ENCODE data around the gene ZNF526. TPM values are rescaled to one million over a fixed set of nuclear protein-coding genes. Genes with fewer than 3 reads are reported as not detected.

ZNF526 gene
- total RNA-seq, 1 donor from 2014 or later = 20.1 TPM

DNA sequence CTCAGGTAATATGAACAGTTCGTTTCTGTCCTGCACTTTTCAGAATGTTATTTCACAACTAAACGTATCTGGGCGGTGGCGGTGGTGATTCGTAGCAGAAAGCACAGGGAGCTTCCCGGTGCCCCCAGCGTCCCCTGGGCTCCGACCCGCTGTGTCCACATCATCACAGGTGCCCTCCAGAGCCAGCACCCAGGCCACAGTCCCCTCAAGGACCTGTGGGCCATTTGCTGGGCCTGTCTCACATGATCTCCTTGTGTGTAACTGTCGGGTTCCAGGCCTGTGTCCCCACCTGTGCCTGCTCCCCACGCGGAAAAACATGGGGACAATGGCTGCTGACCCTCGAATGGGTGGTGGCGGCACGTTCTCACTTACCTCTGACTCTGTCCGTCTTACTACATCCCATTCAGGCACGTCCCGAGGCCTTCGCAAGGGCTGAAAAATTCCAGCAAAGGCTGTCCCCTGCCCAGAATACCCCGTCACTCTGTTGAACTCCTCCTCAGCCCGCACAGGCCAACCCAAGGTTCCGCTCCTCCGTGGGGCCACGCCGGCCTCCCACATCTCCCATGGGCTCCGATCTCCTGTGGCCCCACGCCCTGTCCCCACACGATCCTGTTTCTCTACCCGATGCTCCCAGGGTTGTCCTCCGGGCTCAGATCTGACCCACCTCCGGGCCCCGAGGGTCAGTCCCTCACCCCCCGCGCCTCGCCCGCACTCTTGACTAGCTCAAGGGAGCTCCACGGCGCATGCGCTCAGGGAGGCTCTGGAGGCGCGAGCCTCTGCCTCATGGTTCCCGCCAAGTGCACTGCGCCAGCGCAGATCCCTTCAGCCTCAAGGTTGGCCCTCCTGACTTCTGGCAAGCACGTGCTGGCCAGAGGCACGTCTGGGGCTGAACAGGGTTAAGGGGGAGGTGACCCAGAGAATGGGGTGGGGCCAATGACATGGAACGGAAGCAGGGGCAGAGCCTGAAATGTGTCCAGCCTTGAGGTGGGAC, 23.8 kb upstream of the ZNF526 start:
- intact Hi-C loops (cut with micrococcal nuclease) = no loop called here

DNA sequence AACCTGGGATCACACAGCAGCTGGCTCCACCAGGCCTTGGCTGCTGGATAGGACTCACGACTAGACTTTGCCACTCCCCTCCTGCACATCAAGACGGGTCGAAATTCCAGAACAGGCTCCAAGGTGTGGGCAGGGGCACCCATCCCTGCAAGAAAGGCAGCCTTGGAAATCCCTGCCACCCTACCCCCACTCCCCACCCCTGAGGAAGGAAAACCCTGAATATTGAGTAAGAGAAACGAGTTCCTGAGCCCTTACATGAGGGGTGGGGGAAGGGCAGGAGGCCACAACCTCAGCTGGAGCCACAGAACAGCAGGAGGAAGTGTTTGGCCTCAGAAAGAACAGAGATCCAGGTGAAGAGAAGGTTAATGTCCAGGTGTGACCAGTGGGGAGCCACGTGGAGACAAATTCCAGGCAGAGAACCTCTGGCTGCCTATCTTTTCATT, 22.7 kb upstream of the ZNF526 start:
- intact Hi-C loops (cut with micrococcal nuclease) = no loop called here

DNA sequence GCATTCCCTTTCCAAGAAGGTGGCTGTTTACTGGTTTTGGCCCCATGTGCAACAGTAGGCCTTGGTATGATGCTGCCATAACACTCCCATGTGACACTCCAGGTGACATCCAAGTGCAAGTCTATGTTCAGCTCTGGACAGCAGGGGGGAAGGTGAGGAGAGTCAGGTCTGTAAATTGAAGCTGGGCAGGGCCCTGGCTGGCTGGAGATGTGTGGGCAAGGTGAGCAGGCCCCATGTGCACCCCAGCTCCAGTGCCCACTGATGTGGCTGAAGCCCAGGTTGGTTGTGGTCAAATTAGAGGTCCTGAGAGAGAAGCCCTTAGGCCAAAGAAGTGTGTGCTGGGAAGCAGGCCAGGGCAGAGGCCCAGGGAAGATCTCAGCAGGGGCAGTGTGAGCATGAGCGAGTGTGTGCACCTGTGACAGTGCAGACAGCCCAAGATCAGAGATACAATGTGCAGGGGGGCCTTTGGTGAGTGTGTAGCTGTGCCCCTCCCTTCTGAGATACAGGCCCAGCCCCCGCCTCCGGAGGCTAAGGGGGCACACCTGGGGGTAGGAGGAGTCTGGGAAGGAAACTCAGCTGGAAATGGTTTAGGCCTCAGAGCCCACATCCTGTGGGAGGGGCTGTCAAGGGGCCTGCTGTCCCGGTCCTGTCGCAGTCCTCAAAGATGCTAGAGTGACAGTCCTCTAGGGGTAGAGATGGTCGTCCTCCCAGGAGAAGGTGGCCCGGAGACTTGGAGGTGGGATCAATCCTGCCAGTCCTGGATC, 21.3 kb upstream of the ZNF526 start:
- intact Hi-C loops (cut with micrococcal nuclease) = loop anchor here (1.0 kb wide), 10 partner anchors 14 to 126 kb away; partner anchors contain the start of genes DEDD2, GSK3A, MEGF8 and POU2F2

DNA sequence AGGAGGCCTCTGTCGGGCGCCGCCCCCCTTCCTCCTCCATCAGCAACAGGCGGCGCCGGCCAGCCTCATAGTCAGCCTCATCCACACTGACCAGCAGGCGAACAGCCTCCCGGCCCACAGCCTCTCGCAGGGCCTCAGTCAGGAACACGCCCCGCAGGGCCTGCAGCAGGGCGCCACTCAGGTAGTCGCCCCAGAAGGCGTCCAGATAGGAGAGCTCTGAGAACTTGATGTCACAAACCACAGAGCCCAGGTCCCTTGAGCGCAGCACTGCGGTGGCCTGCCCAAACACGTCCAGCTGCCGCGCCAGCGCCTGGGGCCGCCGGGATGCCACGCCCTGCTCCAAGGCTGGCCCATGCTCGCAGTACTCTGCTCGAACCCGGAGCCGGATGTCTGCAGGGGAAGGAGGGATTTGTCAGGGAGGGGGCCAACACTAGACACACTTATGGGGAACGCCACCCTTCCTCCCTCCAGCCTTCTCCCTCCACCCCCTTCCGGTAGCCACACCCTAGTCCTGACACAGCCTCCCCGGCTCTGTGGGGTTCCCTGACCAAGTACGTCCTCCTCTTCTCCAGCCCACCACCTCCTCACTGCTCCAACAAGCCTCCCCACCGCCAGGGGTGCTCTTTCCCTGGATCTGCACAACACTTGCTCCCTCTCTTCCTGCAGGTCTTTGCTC, 20.5 kb upstream of the ZNF526 start:
- intact Hi-C loops (cut with micrococcal nuclease) = loop anchor here (1.0 kb wide), 10 partner anchors 14 to 126 kb away; partner anchors contain the start of genes DEDD2, GSK3A, MEGF8 and POU2F2

DNA sequence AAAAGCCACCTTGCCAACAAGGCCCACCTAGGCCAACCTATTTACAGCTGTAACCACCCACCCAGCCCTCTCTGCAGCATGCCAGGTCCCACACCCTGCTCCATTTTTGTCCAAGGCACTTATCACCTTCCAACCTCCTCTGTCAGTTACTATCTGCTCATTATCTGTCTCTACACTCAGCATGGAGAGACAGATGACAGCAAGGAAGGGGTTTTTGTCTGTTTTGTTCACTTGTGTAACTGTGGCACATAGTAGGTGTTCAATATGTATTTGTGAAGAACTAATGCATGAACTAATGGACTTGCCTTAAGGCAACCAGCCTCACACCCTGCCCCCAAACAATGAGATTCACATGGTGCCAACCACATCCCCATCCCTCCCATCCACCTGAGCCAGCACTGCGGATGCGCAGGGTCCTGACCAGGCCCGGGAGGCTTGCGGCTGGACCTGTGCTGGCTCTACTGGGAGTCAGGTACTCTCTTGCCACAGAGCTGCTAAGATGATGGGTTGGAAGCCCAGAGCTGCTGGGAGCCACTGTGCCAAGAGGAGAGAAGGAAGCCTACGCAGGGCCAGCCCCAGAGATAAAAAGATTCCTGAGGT, 19.9 kb upstream of the ZNF526 start:
- intact Hi-C loops (cut with micrococcal nuclease) = no loop called here

DNA sequence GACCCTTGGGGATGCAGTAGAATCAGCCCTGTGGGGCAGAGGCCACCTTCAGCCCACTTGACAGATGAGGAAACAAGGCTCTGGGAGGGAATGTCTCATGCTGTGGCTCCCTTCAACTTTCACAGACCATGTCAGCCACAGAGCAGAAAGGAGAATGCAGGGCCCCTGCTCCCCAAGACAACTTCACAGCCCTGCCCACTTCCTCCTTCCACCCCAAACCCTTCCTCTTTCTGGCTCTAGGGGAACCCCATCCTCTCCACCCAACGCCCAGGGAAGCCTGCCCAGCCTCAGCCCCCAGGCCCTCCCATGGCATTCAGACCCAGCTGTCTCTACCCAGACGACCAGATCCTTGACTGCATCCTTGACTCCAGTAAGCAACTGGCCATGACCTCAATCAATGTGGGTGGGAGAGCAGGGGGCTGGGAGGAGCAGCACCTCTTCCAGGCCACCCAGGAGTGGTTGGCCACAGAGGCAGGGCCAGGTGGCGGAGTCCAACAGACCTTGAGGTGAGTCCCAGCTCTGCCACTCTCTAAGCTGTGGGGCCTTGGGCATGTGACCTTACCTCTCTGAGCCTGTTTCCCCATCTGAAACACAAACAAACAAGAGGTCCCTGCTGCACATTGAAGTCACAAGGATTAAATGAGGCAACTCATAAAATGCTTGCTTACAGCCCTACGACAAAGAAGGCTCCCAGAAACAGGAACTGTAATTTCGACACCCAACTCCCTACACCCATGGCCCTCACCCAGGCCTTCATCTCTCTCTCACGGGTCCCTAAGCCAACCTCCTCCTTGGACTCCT, 18.4 kb upstream of the ZNF526 start:
- intact Hi-C loops (cut with micrococcal nuclease) = loop anchor here (1.0 kb wide), 1 partner anchor 12 kb away; no protein-coding TSS in a partner anchor

DNA sequence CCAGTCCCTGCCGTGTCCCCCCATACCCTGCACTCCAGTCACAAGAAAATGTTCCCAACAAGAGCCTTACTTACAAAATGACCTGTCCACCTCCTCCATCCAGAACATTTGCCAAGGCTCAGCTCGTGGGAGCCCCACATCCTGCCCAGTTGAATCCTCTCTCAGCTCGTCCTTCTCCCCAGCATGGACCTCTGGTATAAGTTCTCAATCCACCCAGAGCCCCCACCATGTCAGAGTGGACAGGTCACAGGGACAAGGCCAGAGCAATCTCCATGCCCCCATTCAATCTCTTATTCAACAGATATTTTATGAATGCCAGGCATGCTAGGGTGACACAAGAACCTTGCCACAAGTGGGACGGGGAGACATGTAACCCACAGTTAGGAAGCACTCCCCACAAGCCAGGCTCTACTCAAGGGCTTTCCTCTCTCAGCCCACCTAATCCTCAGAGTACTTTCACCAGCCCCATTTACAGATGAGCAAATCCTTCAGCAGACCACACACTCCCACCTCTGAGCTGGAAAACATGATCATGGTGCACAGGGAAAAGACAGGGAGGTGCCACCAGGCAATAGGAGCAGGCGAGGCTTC, 17.7 kb upstream of the ZNF526 start:
- intact Hi-C loops (cut with micrococcal nuclease) = loop anchor here (1.0 kb wide), 1 partner anchor 11 kb away; no protein-coding TSS in a partner anchor

DNA sequence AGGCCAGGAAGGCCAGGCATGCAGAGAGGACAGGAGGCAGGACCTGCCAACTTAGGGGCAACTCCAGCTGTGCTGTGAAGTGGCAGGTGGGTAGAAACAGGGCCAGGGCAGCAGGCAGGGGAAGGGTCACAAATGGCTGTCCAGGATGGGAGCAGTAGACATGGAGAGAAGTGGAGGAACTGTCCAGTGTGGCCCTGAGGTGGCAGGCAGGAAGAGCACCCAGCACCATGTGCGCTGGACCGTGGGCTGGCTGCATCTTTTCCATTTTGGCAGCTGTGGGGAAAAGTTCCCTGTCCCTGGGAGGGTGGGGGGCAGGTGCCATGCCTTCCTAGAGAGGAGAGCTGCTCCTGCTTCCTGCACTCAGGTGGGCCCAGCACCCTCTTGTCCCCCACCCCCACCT, 16.4 kb upstream of the ZNF526 start:
- intact Hi-C loops (cut with micrococcal nuclease) = no loop called here

DNA sequence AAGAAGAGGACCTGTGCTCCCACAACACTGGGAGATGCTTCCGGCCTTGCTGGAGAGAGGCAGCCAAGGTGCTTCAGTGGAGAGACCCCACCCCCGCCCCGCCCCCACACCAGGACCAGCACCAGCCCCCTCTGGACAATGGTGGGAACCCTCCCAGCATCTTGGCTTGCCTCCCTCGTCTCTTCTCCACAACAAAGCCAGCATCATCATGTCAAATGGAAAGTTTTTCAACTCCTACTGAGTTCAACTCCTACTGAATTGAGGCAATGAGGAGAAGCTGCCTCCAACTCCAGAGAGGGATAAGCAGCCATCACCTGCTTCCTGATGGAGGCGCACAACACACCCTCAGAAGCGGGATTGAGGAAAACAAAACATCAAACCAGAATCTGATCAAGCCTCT, 15.4 kb upstream of the ZNF526 start:
- intact Hi-C loops (cut with micrococcal nuclease) = no loop called here

DNA sequence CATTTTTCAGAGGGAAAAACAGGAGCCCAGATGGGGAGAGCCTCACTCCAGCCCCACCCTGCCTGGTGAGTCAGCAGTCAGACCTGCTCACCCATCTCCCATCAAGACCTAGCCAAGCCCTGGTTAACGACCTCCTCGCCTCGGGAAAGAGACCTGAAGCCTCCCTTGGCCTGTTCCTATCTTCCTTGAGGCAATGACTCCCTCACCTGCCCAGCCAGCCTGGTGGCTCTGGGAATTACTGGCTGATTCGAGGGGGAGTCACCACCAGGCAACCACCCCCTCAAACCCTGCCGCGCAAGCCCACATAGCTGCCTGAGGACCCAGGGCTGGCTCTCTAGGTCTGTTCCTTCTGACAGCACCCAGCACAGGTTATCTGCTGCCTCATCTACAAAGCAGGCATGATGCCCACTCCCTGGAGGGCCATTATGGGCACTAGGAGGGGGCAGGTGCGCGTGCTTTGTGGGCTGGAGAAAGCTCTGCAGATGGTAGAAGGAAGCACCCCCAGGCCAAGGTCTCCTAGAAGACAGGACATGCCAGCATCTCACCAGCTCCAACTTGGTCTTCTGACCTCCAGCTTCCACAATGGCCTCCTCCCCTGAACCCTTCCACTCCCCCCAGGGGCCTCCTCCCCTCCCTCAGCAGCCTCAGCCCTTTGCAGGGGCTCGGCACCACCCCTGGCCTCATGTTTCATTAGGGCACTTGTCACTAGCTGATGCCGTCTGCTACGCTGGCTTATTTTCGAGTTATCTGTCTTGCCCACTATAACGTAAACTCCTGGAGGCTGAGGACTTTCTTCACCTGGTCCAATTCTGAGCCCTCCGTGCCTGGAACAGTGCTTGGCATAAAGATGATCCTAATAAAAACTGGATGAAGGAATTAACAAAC, 13.0 kb upstream of the ZNF526 start:
- intact Hi-C loops (cut with micrococcal nuclease) = no loop called here

DNA sequence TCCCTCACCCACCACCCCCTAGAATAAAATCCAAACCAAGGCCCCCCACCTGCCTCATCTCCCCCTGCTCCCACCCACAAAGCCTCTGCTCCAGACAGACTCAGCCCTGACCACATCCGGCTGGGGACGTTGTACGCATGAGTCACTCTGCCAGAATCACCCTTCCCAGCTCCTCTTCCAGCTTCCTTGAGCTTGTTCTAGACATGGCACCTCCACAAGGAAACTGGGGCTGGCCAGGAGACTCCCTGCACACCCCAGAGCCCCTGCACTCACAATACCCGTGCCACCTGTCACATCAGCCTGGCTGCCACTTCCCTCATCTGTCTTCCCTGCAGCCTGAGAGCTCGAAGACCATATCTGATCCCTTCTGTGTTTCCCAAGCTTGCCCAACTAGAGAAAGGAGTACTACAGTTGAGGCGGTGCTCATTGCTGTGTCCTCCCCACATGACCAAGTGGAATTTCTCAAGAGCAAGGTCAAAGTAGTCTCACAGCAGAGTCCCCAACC, 12.3 kb upstream of the ZNF526 start:
- intact Hi-C loops (cut with micrococcal nuclease) = no loop called here

DNA sequence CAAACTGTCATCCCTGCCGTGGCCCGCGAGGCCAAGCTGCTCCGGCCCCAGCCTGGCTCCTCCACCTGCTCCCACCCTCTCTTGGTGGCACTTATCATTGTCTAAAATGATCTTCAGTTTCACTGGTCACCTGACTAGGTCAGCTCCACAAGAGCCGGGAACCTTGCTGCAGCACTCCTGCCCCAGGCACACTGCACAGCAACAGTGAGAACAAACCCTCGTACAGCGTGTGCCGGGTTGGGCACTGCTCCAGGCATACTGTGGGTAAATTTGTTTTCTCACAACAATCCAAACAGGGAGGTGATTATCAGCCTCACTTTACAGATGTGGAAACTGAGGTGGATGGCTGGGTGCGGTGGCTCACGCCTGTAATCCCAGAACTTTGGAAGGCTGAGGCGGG, 11.5 kb upstream of the ZNF526 start:
- intact Hi-C loops (cut with micrococcal nuclease) = no loop called here

DNA sequence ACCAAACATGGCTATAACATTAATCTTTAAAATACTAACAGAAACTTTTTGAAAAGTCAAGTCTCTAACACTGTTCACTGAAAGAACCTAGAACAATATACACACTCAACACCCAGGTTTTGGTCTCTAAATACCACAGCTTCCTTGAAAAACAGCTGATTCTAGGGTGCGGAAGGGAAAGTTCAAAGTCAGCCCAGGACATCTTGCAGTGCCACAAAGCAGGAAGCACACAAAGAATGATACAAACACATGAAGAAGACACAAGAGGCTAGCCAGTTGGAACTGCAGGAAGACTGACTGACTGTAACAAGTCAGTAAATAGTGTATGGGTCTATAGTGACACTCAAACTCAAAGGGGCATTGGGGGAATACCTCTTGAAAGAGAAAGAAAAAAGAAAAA, 7.2 kb upstream of the ZNF526 start:
- intact Hi-C loops (cut with micrococcal nuclease) = loop anchor here (1.0 kb wide), 1 partner anchor 11 kb away; no protein-coding TSS in a partner anchor

DNA sequence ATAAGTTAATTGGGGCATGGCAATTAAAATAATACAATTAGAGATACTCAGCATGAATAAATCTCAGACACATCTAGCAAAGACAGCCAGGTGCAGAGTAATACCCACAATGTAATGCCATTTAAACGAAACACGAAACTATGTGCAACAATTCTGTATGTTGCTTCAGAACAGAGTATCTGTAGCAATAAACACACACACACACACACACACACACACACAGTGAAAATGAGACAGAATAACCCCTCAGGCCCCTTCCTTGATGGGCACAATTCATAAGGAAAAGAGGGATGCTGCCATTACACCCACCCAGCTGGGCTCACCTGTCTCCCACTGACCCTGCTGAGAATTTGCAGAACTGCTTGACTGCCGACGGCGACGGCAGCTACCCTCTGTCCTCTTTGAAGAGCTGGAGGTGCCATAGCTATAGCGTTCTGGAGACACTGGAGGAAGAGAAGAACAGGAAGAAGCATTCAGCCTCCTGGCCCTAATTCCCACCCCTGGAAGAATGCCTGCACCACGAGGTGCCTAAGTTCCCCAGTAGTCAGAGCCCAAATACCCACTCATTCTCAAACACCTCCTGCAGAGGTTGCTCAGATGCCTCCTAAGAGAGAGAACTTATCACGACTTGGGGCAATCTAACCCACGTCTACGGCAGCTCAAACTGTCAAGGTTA, 5.2 kb upstream of the ZNF526 start:
- intact Hi-C loops (cut with micrococcal nuclease) = no loop called here

DNA sequence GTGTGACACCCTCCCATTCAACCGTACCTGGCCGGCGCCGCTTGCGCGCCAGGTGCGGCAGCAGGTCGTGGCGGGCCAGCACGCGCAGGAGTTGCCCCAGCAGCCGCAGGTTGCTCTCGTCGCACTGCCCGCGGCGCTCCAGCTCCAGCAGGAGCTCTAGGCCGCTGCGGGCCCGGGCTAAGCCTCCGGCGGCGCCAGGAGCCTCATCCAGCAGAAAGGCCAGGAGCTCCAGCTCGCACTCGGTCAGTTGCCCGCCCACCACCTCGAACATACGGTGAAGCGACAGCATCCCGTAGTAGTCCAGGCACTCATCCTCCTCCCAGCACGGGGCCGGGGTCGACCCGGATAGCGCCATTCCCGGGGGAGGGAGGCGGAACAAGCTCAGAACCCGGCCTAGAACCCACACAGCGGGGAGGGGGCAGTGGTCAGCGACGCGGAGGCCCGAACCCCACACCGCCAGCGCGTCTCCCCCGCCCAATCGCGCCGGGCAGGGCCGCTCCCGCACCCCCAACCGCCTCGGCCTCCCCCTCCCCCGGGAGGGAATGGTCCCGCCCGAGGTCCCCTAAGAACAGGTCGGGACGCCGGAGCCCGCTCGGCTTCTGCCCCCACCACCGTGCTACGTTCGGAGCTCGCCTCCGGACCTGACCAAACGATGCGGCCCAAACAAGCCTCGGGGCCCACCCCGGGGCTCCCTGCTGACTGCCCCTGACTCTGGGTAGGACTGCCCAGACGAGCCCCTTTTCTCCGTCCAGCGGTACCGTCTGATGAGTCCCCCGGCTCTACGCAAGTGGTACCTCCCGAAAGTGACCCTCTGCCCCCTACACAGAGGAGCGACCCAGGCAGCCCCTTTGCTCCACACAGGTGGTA, 3.2 kb upstream of the ZNF526 start:
- intact Hi-C loops (cut with micrococcal nuclease) = loop anchor here (1.0 to 2.0 kb wide), 7 partner anchors 18 to 206 kb away; partner anchors contain the start of genes PAFAH1B3 and PRR19

Measured in T-helper 1 cell treated with Interleukin-12 subunit alpha and Interleukin-12 subunit beta and Interleukin-4 antibody, amounts not matched to agents 30 ng/mL and 1 ng/mL, for 36 hours (primary cell).